H1 (cell line): ENCODE measurements around the gene SPTBN4. TPM values are rescaled to one million over a fixed set of nuclear protein-coding genes. Genes with fewer than 3 reads are reported as not detected.

Experiments used
- CTCF ChIA-PET: fragments of 300-600 bp; sonication (Branson Sonifier 250); formaldehyde crosslinking; loops from one replicate; lab custom pipeline; 2021; ENCODE audit not compliant: partially characterized antibody; lab: Charles Lee
- POLR2A ChIA-PET: fragments of 300-600 bp; sonication (Branson Sonifier 250); formaldehyde crosslinking; loops from one replicate; lab custom pipeline; 2021; ENCODE audit warnings: inconsistent platforms; ENCODE audit not compliant: partially characterized antibody; lab: Charles Lee
- DNase-seq, 2 experiments: peaks; one replicate each; pipeline versions ENCODE4 v3.0.0 to v3.0.0-alpha.2; 2010 to 2022; ENCODE audit warnings: low spot score in 2 of 2, low read depth in 1 of 2, mixed read lengths in 1 of 2
- FAIRE-seq: peaks from 2 replicates; lab custom pipeline; 2011; peaks lifted over from hg19 to GRCh38; lab: Jason Lieb, UNC
- H2AFZ ChIP-seq: 2 replicates; pipeline ENCODE4 v1.8.1; 2012; ENCODE audit warnings: low read length, inconsistent platforms
- H2AK5ac ChIP-seq: 2 replicates; pipeline ENCODE4 v1.6.1; 2013; ENCODE audit warnings: low read depth, low read length
- H2BK120ac ChIP-seq: replicated peaks from 2 replicates; pipeline ENCODE3; 2013; ENCODE audit warnings: low read depth, low read length, inconsistent platforms
- H2BK12ac ChIP-seq: 2 replicates; pipeline ENCODE4 v1.6.1; 2013; ENCODE audit warnings: low read depth, low read length
- H2BK15ac ChIP-seq: 2 replicates; pipeline ENCODE4 v1.6.1; 2013; ENCODE audit warnings: low read length
- H2BK20ac ChIP-seq: 2 replicates; pipeline ENCODE4 v1.6.1; 2013; ENCODE audit warnings: low read length
- H2BK5ac ChIP-seq: 2 replicates; pipeline ENCODE4 v1.6.1; 2013; ENCODE audit warnings: low read depth, low read length
- H3K14ac ChIP-seq: 2 replicates; pipeline ENCODE4 v1.6.1; 2013; ENCODE audit warnings: inconsistent platforms; ENCODE audit not compliant: insufficient read length
- H3K18ac ChIP-seq: 2 replicates; pipeline ENCODE4 v1.6.1; 2013; ENCODE audit warnings: low read length; ENCODE audit errors: extremely low read depth
- H3K23ac ChIP-seq: 2 replicates; pipeline ENCODE4 v1.6.1; 2013; ENCODE audit warnings: inconsistent platforms; ENCODE audit not compliant: insufficient read length
- H3K23me2 ChIP-seq: 2 replicates; pipeline ENCODE4 v1.6.1; 2013; ENCODE audit warnings: low read depth, low read length
- H3K27ac ChIP-seq: 2 replicates; pipeline ENCODE4 v1.6.1; 2011; ENCODE audit warnings: low read depth, low read length, inconsistent platforms
- H3K27me3 ChIP-seq, 4 experiments: replicated peaks in 1 of 4; 1 replicate in 1 of 4; 2 replicates in 3 of 4; pipeline versions ENCODE4 v1.6.1 to v1.8.1; 2011 to 2013; ENCODE audit warnings: low read length in 3 of 4, mild to moderate bottlenecking in 3 of 4, inconsistent platforms in 2 of 4, mixed read lengths in 2 of 4, moderate library complexity in 1 of 4; ENCODE audit not compliant: control insufficient read depth in 3 of 4, insufficient read depth in 3 of 4; ENCODE audit errors: extremely low read depth in 1 of 4
- H3K36me3 ChIP-seq, 4 experiments: 2 replicates each; pipeline versions ENCODE4 v1.6.1 to v1.8.1; 2011 to 2013; ENCODE audit warnings: mild to moderate bottlenecking in 4 of 4, low read length in 3 of 4, moderate library complexity in 2 of 4, control low read depth in 1 of 4, inconsistent platforms in 1 of 4; ENCODE audit not compliant: insufficient read depth in 4 of 4, control insufficient read depth in 2 of 4
- H3K4ac ChIP-seq: replicated peaks from 2 replicates; pipeline ENCODE3; 2013; ENCODE audit warnings: low read length, low read depth, mixed read lengths, inconsistent platforms; ENCODE audit not compliant: insufficient read length
- H3K4me1 ChIP-seq, 4 experiments: replicated peaks in 1 of 4; 1 replicate in 1 of 4; 2 replicates in 3 of 4; pipeline versions ENCODE4 v1.6.1 to v1.8.1; 2011 to 2013; ENCODE audit warnings: low read length in 3 of 4, inconsistent platforms in 2 of 4, mixed read lengths in 1 of 4; ENCODE audit not compliant: insufficient read depth in 4 of 4, control insufficient read depth in 3 of 4
- H3K4me2 ChIP-seq, 2 experiments: 2 replicates each; pipeline versions ENCODE4 v1.6.1 to v1.8.1; 2011 to 2013; ENCODE audit warnings: low read depth in 2 of 2, low read length in 2 of 2, control low read depth in 1 of 2, inconsistent platforms in 1 of 2, mild to moderate bottlenecking in 1 of 2; ENCODE audit not compliant: insufficient read depth in 1 of 2
- H3K4me3 ChIP-seq, 4 experiments: fragments of 200-600, 300-600 bp in 1 of 4; sonication (generic), shearing (Covaris generic), sonication (Bioruptor Twin) in 1 of 4; 2 replicates each; pipeline versions ENCODE4 v1.5.1 to v1.8.1; 2011 to 2016; ENCODE audit warnings: low read length in 4 of 4, low read depth in 3 of 4, control low read depth in 2 of 4, inconsistent platforms in 2 of 4, mild to moderate bottlenecking in 2 of 4, mixed read lengths in 1 of 4, moderate library complexity in 1 of 4; ENCODE audit not compliant: insufficient read depth in 2 of 4; ENCODE audit errors: extremely low read depth in 1 of 4
- H3K56ac ChIP-seq: replicated peaks from 2 replicates; pipeline ENCODE3; 2013; ENCODE audit warnings: low read depth, mild to moderate bottlenecking, mixed read lengths, low read length, inconsistent platforms; ENCODE audit not compliant: insufficient read length
- H3K79me1 ChIP-seq: 2 replicates; pipeline ENCODE4 v1.6.1; 2013; ENCODE audit warnings: low read depth, low read length, control low read depth
- H3K79me2 ChIP-seq, 2 experiments: 2 replicates each; pipeline versions ENCODE4 v1.6.1 to v1.8.1; 2012 to 2013; ENCODE audit warnings: low read length in 2 of 2, mild to moderate bottlenecking in 2 of 2, inconsistent platforms in 1 of 2; ENCODE audit not compliant: insufficient read depth in 2 of 2, control insufficient read depth in 1 of 2
- H3K9ac ChIP-seq, 4 experiments: replicated peaks in 1 of 4; 1 replicate in 1 of 4; 2 replicates in 3 of 4; pipeline versions ENCODE4 v1.6.1 to v1.8.1; 2011 to 2013; ENCODE audit warnings: low read depth in 3 of 4, low read length in 3 of 4, control low read depth in 2 of 4, mild to moderate bottlenecking in 2 of 4, moderate library complexity in 2 of 4, inconsistent platforms in 1 of 4; ENCODE audit errors: extremely low read depth in 1 of 4
- H3K9me3 ChIP-seq, 2 experiments: 2 replicates each; pipeline versions ENCODE4 v1.6.1 to v1.8.1; 2012 to 2013; ENCODE audit warnings: mild to moderate bottlenecking in 2 of 2, moderate library complexity in 2 of 2, control low read depth in 1 of 2, inconsistent platforms in 1 of 2, low read depth in 1 of 2, low read length in 1 of 2, mixed read lengths in 1 of 2; ENCODE audit not compliant: insufficient read depth in 2 of 2
- H4K20me1 ChIP-seq, 2 experiments: replicated peaks in 1 of 2; 2 replicates each; pipeline versions ENCODE3 to v1.8.1; 2011 to 2013; ENCODE audit warnings: inconsistent platforms in 2 of 2, low read length in 2 of 2, mild to moderate bottlenecking in 1 of 2; ENCODE audit not compliant: insufficient read depth in 2 of 2, control insufficient read depth in 1 of 2
- H4K5ac ChIP-seq: 2 replicates; pipeline ENCODE4 v1.6.1; 2013; ENCODE audit warnings: low read length, low read depth, mixed read lengths, inconsistent platforms; ENCODE audit not compliant: insufficient read length
- H4K8ac ChIP-seq: 2 replicates; pipeline ENCODE4 v1.8.0; 2013; ENCODE audit warnings: mild to moderate bottlenecking, moderate library complexity, low read length, inconsistent platforms; ENCODE audit not compliant: insufficient read depth; ENCODE audit errors: extremely low read depth
- H4K91ac ChIP-seq: replicated peaks from 2 replicates; pipeline ENCODE3; 2013; ENCODE audit warnings: low read length, mixed read lengths, inconsistent platforms; ENCODE audit not compliant: insufficient read length
- RFX5 ChIP-seq: IDR thresholded peaks from 2 replicates; pipeline ENCODE4 v1.6.1; 2011; ENCODE audit warnings: low read depth, low read length, improper control_type of control experiment, borderline replicate concordance
- RNF2 ChIP-seq: fragments of 200-900, 300-1000 bp; sonication (generic); IDR thresholded peaks from 2 replicates; pipeline ENCODE4 v1.7.1; 2016; ENCODE audit warnings: borderline replicate concordance, low read depth, mild to moderate bottlenecking, antibody characterized with exemption, low read length; ENCODE audit not compliant: poor library complexity, severe bottlenecking; ENCODE audit errors: missing control alignments
- WGBS, 2 experiments: shearing (Covaris generic) in 1 of 2; methylation state at CpG; one replicate each; pipeline versions ENCODE4 v1.1.6 to v1.1.7; 2013 to 2015; ENCODE audit warnings: low lambda C conversion rate in 2 of 2, mixed read lengths in 2 of 2, inconsistent platforms in 1 of 2, low coverage in 1 of 2, missing lambda C conversion rate in 1 of 2; ENCODE audit not compliant: insufficient replicate concordance in 2 of 2, insufficient coverage in 1 of 2, insufficient read length in 1 of 2; ENCODE audit errors: extremely low coverage in 1 of 2, missing lambda C conversion rate in 1 of 2; 5-methylcytosine and 5-hydroxymethylcytosine counted together
- polyA plus RNA-seq, 7 experiments: library from polyadenylated mRNA; depleted of rRNA in 3 of 7; stranded (reverse) in 5 of 7; unstranded in 2 of 7; fragments of >200 nt in 5 of 7; fragments of 200-250 nt in 2 of 7; gene quantifications; 1 replicate in 5 of 7; 2 replicates in 1 of 7; 4 replicates in 1 of 7; pipeline versions ENCODE4 v1.2.1 to v1.2.3, GENCODE V29; 2011 to 2013; ENCODE audit warnings: missing spikeins in 2 of 7, mixed read lengths in 2 of 7
- total RNA-seq: library from RNA; stranded (reverse); fragmentation: NEBNext Ultra II Directional; extraction: Animal tissue kit (Norgen Biotek cat#: 25700); gene quantifications from 2 replicates; pipeline ENCODE4 v1.2.1, GENCODE V29; 2021

SPTBN4 gene
- total and polyA plus RNA-seq, 2 of the 8 experiments (the other 6 are each of a cell fraction or from before 2014, with no cell fraction given): 1.9 to 3.0 TPM

DNA sequence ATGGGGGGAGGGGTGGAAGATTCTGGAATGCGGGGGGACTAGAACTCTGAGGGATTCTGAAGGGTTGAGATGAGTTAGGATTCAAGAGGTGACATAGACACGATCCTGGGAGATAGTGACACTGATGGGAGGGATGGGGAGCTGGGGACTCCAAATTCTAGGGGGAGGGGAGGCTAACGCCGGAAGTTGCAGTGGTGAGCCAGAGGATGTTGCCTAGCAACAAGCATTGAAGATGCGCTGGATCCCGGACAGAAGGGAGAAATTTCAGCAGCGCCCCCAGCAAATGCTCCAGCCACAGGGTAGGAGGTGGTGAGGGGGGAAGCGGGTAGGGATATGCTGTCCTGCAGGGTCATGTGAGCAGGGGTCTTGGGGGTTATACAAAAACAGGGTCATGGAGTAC, 127.5 kb downstream of the SPTBN4 start:
- no peak overlapping the region for H3K56ac ChIP-seq
- H3K27ac ChIP-seq: no peak overlapping the region
- H4K8ac ChIP-seq: no peak overlapping the region
- H2AFZ ChIP-seq: no peak overlapping the region
- H4K91ac ChIP-seq: no peak overlapping the region
- H3K79me2 ChIP-seq: no peaks in the 10 kb centered on the region
- no peak overlapping the region for H3K4me3 ChIP-seq
- no peaks in the 10 kb centered on the region for H3K79me1 ChIP-seq
- no peak overlapping the region for H2BK15ac ChIP-seq
- H2BK12ac ChIP-seq: 0 out of 2 replicates have a peak overlapping the region, but pooled peaks have one; percentile 91
- ChIA-PET POLR2A (interaction anchor here (0.6 to 4.3 kb wide), 10 partner anchors 9 to 40 kb away, joined by 3 to 20 read pairs (median 4); no protein-coding TSS in a partner anchor), CTCF (interaction anchor here (0.6 to 4.2 kb wide), 16 partner anchors 8 to 204 kb away, joined by 3 to 16 read pairs (median 4); no protein-coding TSS in a partner anchor)
- 0 out of 4 replicates have a peak overlapping the region, but pooled peaks of 1 of the 2 experiments have one; percentile 24 for H3K4me2 ChIP-seq
- no peak overlapping the region for H2BK120ac ChIP-seq
- H2BK5ac ChIP-seq: no peak overlapping the region
- H4K5ac ChIP-seq: no peak overlapping the region
- no peak overlapping the region for H3K18ac ChIP-seq
- no peak overlapping the region for H3K14ac ChIP-seq
- H3K27me3 ChIP-seq: peaks cover 10 to 21% (median 19%) of the 10 kb centered on the region in 4 experiments
- H3K23ac ChIP-seq: no peak overlapping the region
- H4K20me1 ChIP-seq: peaks cover 3% of the 10 kb centered on the region in 2 experiments
- H2BK20ac ChIP-seq: no peak overlapping the region
- H3K36me3 ChIP-seq: peaks cover 0 to 7% (median 0%) of the 10 kb centered on the region in 4 experiments; a peak in 3 of 8 replicates
- DNase-seq (peak in 1 of 2 experiments; percentile 55), FAIRE-seq (no peak)
- WGBS, 2 experiments: 71% methylated on average over 8 of the region's 8 CpGs; no CpG with 5 or more reads in 1 of the 2 experiments
- H3K4ac ChIP-seq: no peak overlapping the region
- no peak overlapping the region for H3K9ac ChIP-seq
- TF ChIP-seq RFX5: 0 out of 2 replicates have a peak, but pooled peaks have one; percentile 29
- no peak for TF ChIP-seq RNF2
- H3K23me2 ChIP-seq: peaks cover 10% of the 10 kb centered on the region; the same call in 1 of the 2 replicates
- H3K4me1 ChIP-seq: peaks cover 0 to 9% (median 3%) of the 10 kb centered on the region in 4 experiments; a peak in 5 of 7 replicates
- H2AK5ac ChIP-seq: no peak overlapping the region
- no peaks in the 10 kb centered on the region for H3K9me3 ChIP-seq
